Measurements from ENCODE around the gene SNX13.

The SNX13 gene

DNA sequence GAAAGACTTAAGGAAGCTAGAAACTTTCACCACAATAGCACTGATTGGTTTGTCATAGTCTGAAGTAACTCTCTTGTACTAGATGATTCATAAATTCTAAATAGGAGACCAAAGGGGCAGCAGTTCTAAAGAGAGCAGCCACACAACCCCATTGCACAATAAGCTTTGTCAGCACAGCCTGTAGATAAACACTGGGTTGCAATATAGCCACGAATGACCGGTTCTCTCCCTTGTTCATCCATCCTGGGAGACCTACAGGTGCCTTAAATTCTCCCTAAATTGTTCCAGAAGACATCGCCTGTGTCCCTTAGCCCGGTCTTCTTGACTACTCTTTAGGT lies 167.0 kb downstream of the SNX13 start:
- DNase-seq = no peak

DNA sequence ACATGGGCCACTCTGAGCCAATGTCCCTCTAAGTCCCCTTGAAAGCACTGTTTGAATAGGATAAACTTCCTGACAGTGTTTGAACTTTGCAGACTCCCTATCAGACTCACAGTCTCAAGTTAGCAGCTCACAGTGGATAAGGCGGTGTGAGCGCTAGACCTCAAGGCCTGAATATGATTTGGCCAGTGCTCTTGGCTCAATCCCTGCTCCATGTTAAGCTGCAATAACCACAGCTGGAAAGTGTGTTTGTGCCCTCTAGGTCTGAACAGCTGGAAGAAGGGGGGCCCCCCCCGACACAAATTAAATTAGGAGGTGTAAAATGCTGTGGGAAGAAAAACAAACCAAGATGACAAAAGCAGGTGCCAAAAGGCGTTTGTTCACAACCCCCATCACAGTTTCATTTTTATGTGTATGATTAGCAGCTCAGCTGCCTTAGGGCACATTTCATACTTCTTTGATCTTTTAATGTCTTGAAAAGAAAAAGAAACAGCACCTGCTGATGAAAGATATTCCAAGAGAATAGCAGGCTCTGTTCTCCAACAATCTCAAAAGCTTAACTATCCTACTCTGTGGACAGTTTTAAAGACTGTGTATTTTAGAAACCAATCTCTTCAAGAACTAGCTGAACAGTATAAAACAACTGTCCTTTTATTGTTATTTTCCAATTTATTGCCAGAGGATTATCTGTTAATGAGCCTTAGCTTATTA lies 167.6 kb downstream of the SNX13 start:
- DNase-seq = no peak

DNA sequence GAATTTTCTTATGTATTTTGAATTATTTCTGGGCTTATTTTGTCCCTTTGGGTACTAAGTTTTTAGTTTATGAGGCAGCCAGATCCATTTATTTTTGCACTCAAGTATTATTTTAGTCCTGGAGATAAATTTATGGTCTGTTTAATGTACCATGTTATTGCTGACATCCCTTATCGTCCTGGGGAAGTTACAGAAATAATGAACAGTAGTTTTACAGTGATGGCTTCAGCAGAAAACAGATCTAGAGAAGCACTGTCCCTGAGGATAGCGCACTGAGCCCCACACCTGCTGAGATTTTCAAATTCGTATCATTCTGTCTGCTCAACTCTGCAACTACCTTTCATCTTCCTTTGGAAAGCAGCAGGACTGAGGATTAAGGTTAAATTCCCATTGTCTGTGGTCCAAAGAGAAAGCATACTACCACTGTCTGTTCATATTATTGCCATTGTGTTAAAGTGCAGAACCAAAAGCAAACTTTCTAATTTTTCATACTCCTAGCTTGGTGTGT lies 168.3 kb downstream of the SNX13 start:
- no peak for DNase-seq

DNA sequence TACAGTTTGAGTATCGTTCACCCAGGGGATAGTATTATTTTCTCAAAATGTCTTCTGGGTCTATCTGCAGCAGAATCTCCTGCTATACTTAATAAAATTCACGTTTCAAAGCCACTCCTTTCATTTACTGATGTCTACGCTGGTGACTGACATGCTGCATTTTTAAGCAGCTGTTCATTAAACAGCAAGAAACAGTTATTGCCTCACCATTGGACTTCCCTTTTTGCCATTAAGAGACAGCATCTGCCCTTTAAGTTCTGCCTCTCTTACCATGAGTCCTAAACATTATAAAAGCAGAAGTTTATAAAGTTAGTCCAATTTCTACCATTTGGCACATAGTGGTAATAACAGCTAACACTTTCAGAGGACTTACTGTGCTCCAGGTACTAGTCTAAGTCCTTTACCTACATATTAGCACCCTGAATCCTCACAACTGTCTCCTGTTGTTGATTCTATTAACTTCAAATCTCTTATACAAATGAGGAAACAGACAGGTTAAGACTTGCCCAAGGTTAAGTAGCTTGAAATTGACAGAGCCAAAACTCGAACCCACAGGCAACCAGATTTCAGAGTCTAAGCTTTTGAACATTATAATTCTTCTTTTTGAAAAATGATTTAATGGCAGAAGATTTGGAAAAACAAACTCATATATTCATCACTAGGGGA lies 169.5 kb downstream of the SNX13 start:
- no peak for DNase-seq

DNA sequence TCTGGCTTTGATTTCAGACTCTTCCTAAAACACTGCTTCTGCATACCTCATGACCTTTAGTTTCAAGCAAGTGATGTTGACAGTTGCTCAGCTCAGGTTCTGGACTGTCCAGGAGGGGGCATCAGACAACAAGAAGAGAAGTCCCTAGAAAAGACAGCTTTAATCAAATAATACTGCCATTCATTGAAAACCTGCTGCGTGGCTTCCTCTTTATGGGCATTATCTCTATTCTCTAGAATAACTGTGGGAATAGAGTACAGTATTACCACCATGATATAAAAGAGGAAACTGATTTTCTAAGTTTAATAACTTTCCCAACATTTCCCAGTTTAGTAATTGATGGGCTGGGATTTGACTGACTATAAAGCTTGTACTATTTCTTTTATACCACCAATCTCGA lies 170.4 kb downstream of the SNX13 start:
- peak; percentile 68 for DNase-seq

DNA sequence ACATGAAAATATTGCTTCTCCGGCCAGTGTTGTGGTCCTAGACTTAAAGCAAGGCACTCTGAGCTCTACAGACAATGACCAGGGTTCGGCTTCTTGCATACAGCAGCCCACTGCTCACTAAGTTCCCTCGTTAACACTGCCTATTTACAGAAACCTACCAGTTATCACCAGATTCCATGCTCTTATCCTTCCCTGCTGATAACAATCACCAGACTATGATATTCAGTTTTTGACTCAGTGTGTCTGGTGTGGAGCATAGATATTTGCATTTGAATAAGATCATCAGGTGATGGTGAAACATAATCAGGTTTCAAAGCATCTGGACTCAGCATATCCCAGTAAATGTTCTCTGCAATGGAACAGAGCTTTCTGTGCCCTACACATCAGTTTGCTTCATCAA lies 182.3 kb downstream of the SNX13 start:
- no peak for DNase-seq

DNA sequence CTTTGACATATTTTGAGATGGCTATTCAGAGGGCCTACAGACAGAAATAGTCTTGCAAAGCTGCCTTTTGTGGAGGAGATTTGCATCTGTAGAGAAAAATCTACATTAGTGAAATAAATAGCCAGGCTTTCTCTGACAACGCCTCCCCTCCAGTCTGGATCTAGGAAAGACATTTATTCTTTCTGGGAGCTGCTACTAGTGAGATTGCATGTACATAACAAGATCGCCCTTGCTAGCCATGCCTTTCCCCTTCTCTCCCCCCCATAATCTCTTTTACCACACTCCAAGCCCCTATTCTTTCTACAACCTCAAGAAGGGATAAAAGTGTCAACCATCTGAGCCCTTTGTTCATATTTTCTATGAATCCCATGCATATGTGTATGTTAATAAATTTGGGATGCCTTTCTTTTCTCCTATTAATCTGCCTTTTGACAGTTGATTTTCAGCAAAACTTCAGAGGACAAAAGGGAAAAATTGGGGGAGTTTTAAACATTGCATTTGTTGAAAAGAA lies 194.2 kb downstream of the SNX13 start:
- DNase-seq = no peak

DNA sequence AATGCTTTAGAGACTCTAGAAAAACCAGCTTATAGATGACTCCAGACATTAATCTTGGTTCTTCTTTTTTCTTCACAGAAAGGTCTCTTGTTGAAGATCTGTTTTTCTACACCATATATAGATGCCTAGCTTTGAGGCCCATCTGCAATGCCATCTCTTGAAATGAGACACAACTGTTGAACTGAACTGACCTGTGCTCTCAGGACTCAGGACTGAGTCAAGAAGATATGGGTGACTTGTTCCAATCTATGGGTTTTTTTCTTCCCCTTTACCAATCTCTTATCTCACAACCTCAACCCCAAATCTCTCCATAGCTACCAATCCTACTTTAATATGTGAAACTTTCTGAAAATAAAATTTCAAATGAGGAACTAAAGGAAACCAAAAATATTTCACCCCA lies 194.7 kb downstream of the SNX13 start:
- DNase-seq = no peak

DNA sequence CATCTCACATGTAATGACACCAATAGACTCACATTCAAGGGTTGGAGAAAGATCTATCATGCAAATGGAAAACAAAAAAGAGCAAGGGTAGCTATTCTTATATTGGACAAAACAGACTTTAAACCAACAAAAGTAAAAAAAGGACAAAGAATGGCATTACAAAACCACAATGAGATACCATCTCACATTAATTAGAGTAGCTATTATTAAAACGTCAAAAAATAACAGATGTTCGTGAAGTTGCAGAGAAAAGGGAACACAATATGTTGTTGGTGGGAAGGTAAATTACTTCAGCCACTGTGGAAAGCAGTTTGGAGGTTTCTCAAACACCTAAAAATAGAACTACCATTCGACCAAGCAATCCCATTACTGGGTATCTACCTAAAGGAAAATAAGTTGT lies 197.0 kb downstream of the SNX13 start:
- DNase-seq = no peak

DNA sequence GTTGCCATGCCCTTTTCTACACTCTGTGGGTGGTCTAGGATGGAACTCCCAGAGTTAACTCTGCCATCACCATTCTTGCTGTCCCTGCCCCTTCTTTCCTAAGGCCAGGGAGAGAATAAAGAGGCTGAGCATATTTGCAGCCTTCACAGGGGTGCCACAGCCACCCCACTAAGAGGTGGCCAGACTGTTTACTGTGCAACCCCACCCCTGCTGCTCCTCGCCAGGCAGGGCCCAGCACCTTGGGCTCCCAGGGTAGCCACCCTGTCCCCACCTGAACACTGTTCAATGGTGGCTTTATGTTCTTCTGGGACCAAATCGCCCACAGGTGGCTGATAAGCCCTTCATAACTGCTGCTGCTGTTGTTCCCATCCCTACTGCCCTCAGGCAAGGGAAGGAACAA lies 198.9 kb downstream of the SNX13 start:
- DNase-seq = no peak
